ENCODE measurements around the gene SORL1. TPM values are rescaled to one million over a fixed set of nuclear protein-coding genes. Genes with fewer than 3 reads are reported as not detected.
"Not testable (repeated sequence)": the region's sequence is repeated elsewhere in the genome, so short reads cannot be mapped to it uniquely, and the experiment has no call there.

SORL1 gene
- total and polyA plus RNA-seq, 3 donors from 2014 or later: 14.7 to 30.0 (median 21.8) TPM

DNA sequence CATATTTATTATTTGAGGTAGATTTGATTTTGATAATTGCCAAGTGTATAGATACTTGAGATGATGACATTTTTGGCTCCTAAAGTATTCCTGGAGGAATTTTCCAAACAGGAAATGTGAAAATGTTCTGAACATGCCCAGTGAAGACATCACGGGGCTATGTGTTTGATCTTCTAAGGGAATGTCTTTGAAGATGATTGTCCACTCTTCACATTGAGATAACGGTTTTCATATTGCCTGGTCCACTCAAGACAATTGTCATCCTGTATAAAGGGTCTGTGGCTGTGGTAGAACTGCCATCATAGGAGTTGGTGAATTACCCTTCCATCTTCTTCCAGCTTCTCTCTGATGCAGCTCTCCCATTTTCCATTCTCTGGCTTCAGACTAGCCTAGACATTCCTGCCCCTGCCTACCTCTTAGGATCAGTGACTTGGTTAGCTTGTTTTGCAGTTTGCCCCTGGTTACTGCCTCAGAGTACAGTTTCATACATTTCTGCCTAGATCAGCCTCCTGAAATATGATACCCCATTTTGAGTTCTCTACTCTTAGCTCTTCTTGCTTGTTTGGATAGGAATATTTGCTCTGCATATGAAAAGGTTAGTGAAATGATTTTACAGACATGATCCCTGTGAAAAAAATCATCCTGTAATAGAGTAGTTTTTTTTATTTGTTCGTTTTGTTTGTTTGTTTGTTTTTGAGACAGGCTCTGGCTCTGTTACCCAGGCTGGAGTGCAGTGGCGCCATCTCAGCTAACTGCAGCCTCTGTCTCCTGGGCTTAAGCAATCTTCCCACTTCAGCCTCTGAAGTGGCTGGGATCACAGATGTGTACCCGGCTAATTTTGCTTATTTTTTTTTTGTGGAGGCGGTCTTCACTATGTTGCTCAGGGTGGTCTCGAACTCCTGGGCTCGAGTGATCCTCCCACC is 112.0 kb downstream of the SORL1 start:
- Histone ChIP-seq H3K9me3 (no peaks in the 10 kb centered on the region), H3K4me1 (no peaks in the 10 kb centered on the region), H3K4me3 (no peak overlapping the region), H3K27me3 (no peaks in the 10 kb centered on the region), H3K36me3 (ENCODE audit: low read depth, missing control alignments) (no peaks in the 10 kb centered on the region), H3K27ac (no peak overlapping the region)
- intact Hi-C loops (cut with DNase I; ENCODE audit: low total_unique reads): no loop called here
- TF ChIP-seq POLR2A (IDR thresholded peaks at IDR 0.05) (no peak), CTCF (IDR thresholded peaks at IDR 0.05) (no peak)
- DNase-seq: no peak
- WGBS, 2 donors: 84 to 85% methylated on average over 8 of the region's 8 CpGs

GRCh38 chr11:121564948-121565684 is 113.0 kb downstream of the SORL1 start:
- no peak for TF ChIP-seq CTCF (IDR thresholded peaks at IDR 0.05)
- TF ChIP-seq POLR2A (IDR thresholded peaks at IDR 0.05): no peak
- 88 to 92% methylated on average over 5 of the region's 5 CpGs for WGBS, 2 donors
- no peak overlapping the region for H3K27ac ChIP-seq
- no peak overlapping the region for H3K4me3 ChIP-seq
- H3K9me3 ChIP-seq: no peaks in the 10 kb centered on the region
- DNase-seq: no peak
- intact Hi-C loops (cut with DNase I; ENCODE audit: low total_unique reads): no loop called here
- H3K36me3 ChIP-seq (ENCODE audit: low read depth, missing control alignments): no peaks in the 10 kb centered on the region
- H3K27me3 ChIP-seq: no peaks in the 10 kb centered on the region
- no peaks in the 10 kb centered on the region for H3K4me1 ChIP-seq

DNA sequence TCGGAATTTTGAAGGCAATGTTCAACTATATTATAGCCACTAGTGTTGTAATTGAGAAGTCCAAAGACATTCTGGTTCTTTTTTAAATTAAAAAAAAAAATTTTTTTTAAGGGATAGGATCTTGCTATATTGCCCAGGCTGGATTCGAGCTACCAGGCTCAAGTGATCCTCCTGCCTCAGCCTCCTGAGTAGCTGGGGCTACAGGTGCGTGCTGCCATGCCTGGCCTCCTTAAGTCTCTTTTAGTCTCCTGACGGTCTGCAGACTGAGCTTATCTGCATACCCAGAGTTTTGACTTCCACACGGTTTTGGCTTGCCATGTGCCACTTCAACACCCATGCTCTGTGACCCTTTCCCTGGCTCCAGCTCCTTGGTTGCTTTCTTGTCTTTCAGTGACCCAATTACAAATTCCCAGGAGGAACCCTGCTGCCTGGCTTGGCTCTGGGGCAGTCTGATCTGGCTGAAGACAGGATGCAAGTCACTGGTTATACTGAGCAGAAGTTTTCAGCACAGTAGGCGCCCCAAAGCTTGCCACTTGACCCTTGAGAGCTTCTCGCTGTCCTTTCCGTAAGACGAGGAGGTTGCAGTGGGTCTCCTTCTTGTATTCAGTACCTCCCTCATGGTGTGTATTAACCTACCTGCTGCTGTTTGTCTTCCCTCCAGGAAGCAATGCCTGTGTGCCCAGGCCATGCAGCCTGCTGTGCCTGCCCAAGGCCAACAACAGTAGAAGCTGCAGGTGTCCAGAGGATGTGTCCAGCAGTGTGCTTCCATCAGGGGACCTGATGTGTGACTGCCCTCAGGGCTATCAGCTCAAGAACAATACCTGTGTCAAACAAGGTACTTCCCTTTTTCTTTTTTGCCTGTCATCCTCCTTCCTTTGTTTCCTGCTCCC is 114.4 kb downstream of the SORL1 start:
- Histone ChIP-seq H3K36me3 (ENCODE audit: low read depth, missing control alignments) (no peaks in the 10 kb centered on the region), H3K9me3 (no peaks in the 10 kb centered on the region), H3K4me1 (no peaks in the 10 kb centered on the region), H3K27ac (no peak overlapping the region), H3K27me3 (no peaks in the 10 kb centered on the region), H3K4me3 (no peak overlapping the region)
- WGBS, 2 donors: 78 to 82% methylated on average over 7 to 9 of the region's 9 CpGs
- TF ChIP-seq CTCF (IDR thresholded peaks at IDR 0.05): no peak
- no peak for TF ChIP-seq POLR2A (IDR thresholded peaks at IDR 0.05)
- intact Hi-C loops (cut with DNase I; ENCODE audit: low total_unique reads): no loop called here
- no peak for DNase-seq

GRCh38 chr11:121567995-121568394 is 115.9 kb downstream of the SORL1 start:
- intact Hi-C loops (cut with DNase I; ENCODE audit: low total_unique reads): no loop called here
- Histone ChIP-seq H3K4me1 (no peaks in the 10 kb centered on the region), H3K9me3 (no peaks in the 10 kb centered on the region), H3K4me3 (no peak overlapping the region), H3K27me3 (no peaks in the 10 kb centered on the region), H3K36me3 (ENCODE audit: low read depth, missing control alignments) (no peaks in the 10 kb centered on the region), H3K27ac (no peak overlapping the region)
- 93% methylated on average over 3 of the region's 3 CpGs for WGBS, 2 donors
- DNase-seq: no peak
- no peak for TF ChIP-seq POLR2A (IDR thresholded peaks at IDR 0.05)
- TF ChIP-seq CTCF (IDR thresholded peaks at IDR 0.05): no peak

GRCh38 chr11:121569332-121570299 is 117.5 kb downstream of the SORL1 start:
- DNase-seq; intact Hi-C loops (cut with DNase I; ENCODE audit: low total_unique reads); H3K9me3 ChIP-seq: not testable (repeated sequence)

More at GRCh38 chr11:121569332-121570299, 117.5 kb downstream of the SORL1 start:
- H3K4me3 ChIP-seq; H3K4me1 ChIP-seq; H3K27ac ChIP-seq; H3K27me3 ChIP-seq; H3K36me3 ChIP-seq (ENCODE audit: low read depth, missing control alignments): not testable (repeated sequence)
- 94% methylated on average over 30 of the region's 30 CpGs for WGBS, 2 donors

Data from testis (tissue), 3 donors.